ENCODE measurements around the gene CYB561A3. TPM values are rescaled to one million over a fixed set of nuclear protein-coding genes. Genes with fewer than 3 reads are reported as not detected.
A peak's percentile ranks its signal among the peaks of the same experiment; 100 is the strongest.

The CYB561A3 gene
- polyA plus RNA-seq, 1 experiment: 34.5 TPM

DNA sequence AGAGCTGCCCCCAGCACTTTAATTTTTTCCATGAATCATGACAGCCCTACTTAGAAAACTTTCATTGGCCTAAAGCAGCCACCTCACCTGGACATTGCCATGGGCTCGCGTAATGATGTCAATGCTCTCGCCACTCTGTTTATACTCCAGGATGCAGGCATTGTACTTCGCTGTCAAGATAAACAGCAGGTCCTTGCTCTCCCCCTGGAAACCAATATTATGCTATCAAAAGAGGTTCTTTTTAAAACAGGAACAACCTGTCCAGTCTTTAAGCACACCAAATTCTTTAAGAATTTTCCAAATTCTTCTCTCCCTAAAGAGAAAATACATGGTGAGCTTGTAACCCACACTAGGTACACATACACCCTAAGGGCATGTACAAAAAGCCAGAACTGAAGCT lies 31.8 kb downstream of the CYB561A3 start:
- CTCF ChIA-PET: interaction anchor here (1.5 to 1.9 kb wide), 2 partner anchors 55 to 105 kb away, joined by 7 to 10 read pairs; no protein-coding TSS in a partner anchor
- H3K27ac ChIP-seq (ENCODE audit: low read depth, low read length): no peak overlapping the region
- H3K4me3 ChIP-seq (ENCODE audit: low read depth, low read length): no peak overlapping the region
- POLR2A ChIA-PET: no interaction called here
- H3K9me3 ChIP-seq (ENCODE audit: control insufficient read depth, insufficient read depth, low read length): no peaks in the 10 kb centered on the region; the same call in 1 of the 2 replicates
- TF ChIP-seq CTCF (IDR thresholded peaks at IDR 0.05; ENCODE audit: low read depth, low read length): no peak
- no peaks in the 10 kb centered on the region for H3K27me3 ChIP-seq (ENCODE audit: control insufficient read depth, insufficient read depth, low read length)
- DNase-seq (ENCODE audit: low read depth, low spot score): no peak

- TF ChIP-seq CTCF (IDR thresholded peaks at IDR 0.05; ENCODE audit: low read depth, low read length): no peak
- no peak for DNase-seq (ENCODE audit: low read depth, low spot score)
- Histone ChIP-seq H3K9me3 (ENCODE audit: control insufficient read depth, insufficient read depth, low read length) (no peaks in the 10 kb centered on the region; the same call in 1 of the 2 replicates), H3K27ac (ENCODE audit: low read depth, low read length) (no peak overlapping the region), H3K27me3 (ENCODE audit: control insufficient read depth, insufficient read depth, low read length) (no peaks in the 10 kb centered on the region), H3K4me3 (ENCODE audit: low read depth, low read length) (no peak overlapping the region)
- CTCF ChIA-PET: interaction anchor here (0.9 to 2.7 kb wide), 5 partner anchors 9 to 118 kb away, joined by 3 to 21 read pairs (median 5); no protein-coding TSS in a partner anchor
- POLR2A ChIA-PET: interaction anchor here (1.2 kb wide), 1 partner anchor 22 kb away, joined by 5 read pairs; no protein-coding TSS in a partner anchor
Measured at GRCh38 chr11:61328351-61328750, 33.3 kb downstream of the CYB561A3 start.

DNA sequence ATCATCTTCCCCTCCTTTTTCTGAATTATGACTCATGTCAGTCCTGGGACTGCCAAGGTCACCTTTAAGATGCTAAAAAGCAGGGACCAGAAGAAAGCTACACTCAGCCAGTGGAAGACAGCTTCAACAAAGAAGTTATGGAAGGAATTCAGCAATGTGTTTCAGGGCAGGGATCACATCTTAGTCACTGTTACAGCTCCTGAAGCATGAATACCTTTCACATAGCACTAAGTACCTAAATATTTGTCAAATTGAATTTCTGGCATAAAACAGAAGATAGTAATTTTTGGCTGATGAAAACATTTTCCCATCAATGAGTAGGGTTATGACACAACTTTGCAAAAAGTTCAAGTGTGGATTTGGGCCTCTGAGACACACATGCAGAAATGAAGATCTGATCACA lies 34.0 kb downstream of the CYB561A3 start:
- no peak for TF ChIP-seq CTCF (IDR thresholded peaks at IDR 0.05; ENCODE audit: low read depth, low read length)
- H3K4me3 ChIP-seq (ENCODE audit: low read depth, low read length): no peak overlapping the region
- no peak for DNase-seq (ENCODE audit: low read depth, low spot score)
- no peaks in the 10 kb centered on the region; the same call in 1 of the 2 replicates for H3K9me3 ChIP-seq (ENCODE audit: control insufficient read depth, insufficient read depth, low read length)
- H3K27me3 ChIP-seq (ENCODE audit: control insufficient read depth, insufficient read depth, low read length): no peaks in the 10 kb centered on the region
- ChIA-PET POLR2A (interaction anchor here (0.9 to 1.2 kb wide), 2 partner anchors 22 to 34 kb away, joined by 5 read pairs; partner anchors contain the start of genes CYB561A3 and TMEM138), CTCF (interaction anchor here (0.9 to 2.7 kb wide), 5 partner anchors 9 to 119 kb away, joined by 3 to 21 read pairs (median 5); no protein-coding TSS in a partner anchor)
- H3K27ac ChIP-seq (ENCODE audit: low read depth, low read length): no peak overlapping the region

- H3K27ac ChIP-seq (ENCODE audit: low read depth, low read length): peak overlapping the region; percentile 21
- no peaks in the 10 kb centered on the region for H3K9me3 ChIP-seq (ENCODE audit: control insufficient read depth, insufficient read depth, low read length)
- no peaks in the 10 kb centered on the region for H3K27me3 ChIP-seq (ENCODE audit: control insufficient read depth, insufficient read depth, low read length)
- TF ChIP-seq CTCF (IDR thresholded peaks at IDR 0.05; ENCODE audit: low read depth, low read length): no peak
- H3K4me3 ChIP-seq (ENCODE audit: low read depth, low read length): no peak overlapping the region
- ChIA-PET CTCF (interaction anchor here (0.6 to 0.8 kb wide), 3 partner anchors 11 to 120 kb away, joined by 3 to 4 read pairs (median 4); no protein-coding TSS in a partner anchor), POLR2A (no interaction called here)
- no peak for DNase-seq (ENCODE audit: low read depth, low spot score)
Measured at GRCh38 chr11:61325649-61326414, 35.9 kb downstream of the CYB561A3 start.

DNA sequence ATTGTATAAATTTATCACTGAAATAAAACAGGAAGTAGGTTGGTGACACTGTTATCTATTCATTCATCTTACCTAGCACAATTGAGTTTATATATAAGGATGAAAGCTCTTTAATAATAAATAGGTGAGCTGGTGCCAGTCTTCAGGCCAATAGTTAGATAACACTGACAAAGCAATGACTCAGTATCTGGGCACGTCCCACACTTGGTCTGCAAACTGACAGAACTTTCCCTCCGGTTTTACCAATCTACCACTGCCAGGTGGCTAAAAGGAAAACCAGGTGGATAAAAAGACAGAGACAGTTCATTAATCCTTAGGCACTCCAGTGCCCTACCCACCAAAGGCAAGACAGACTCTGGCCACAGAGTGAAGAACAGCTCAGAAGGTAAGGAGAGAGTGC lies 46.4 kb downstream of the CYB561A3 start:
- TF ChIP-seq CTCF (IDR thresholded peaks at IDR 0.05; ENCODE audit: low read depth, low read length): no peak
- ChIA-PET CTCF (interaction anchor here (1.7 kb wide), 1 partner anchor 21 kb away, joined by 7 read pairs; no protein-coding TSS in a partner anchor), POLR2A (no interaction called here)
- no peak for DNase-seq (ENCODE audit: low read depth, low spot score)
- Histone ChIP-seq H3K27me3 (ENCODE audit: control insufficient read depth, insufficient read depth, low read length) (no peaks in the 10 kb centered on the region), H3K9me3 (ENCODE audit: control insufficient read depth, insufficient read depth, low read length) (no peaks in the 10 kb centered on the region), H3K4me3 (ENCODE audit: low read depth, low read length) (no peak overlapping the region), H3K27ac (ENCODE audit: low read depth, low read length) (no peak overlapping the region)
